AG09309 (cell line): ENCODE data around the gene PKP4.
A peak's percentile ranks its signal among the peaks of the same experiment; 100 is the strongest.
"Not testable (repeated sequence)": the region's sequence is repeated elsewhere in the genome, so short reads cannot be mapped to it uniquely, and the experiment has no call there.

Experiments used
- DNase-seq: peaks from one replicate; pipeline ENCODE4 v3.0.0-alpha.2; 2010; ENCODE audit warnings: low read depth
- H3K4me3 ChIP-seq: 2 replicates; pipeline ENCODE4 v1.5.1; 2011; ENCODE audit warnings: mild to moderate bottlenecking, low read depth, low read length, moderate library complexity; ENCODE audit not compliant: control insufficient read depth
- CTCF ChIP-seq: IDR thresholded peaks from 2 replicates; pipeline ENCODE4 v1.5.1; 2011; ENCODE audit warnings: mild to moderate bottlenecking, low read depth, low read length, inconsistent platforms; ENCODE audit not compliant: insufficient read depth, control insufficient read depth; ENCODE audit errors: missing control alignments

PKP4 gene

GRCh38 chr2:158414538-158414937 lies 42.2 kb upstream of the PKP4 start:
- no peak for TF ChIP-seq CTCF
- no peak overlapping the region for H3K4me3 ChIP-seq
- peak; percentile 47 for DNase-seq

GRCh38 chr2:158432117-158432516 lies 24.6 kb upstream of the PKP4 start:
- no peak for DNase-seq
- H3K4me3 ChIP-seq, result no peak overlapping the region
- no peak for TF ChIP-seq CTCF

- not testable (repeated sequence) for DNase-seq, H3K4me3 ChIP-seq
These were observed 23.0 kb upstream of the PKP4 start for GRCh38 chr2:158433716-158434115.

GRCh38 chr2:158439062-158439461 lies 17.7 kb upstream of the PKP4 start:
- not testable (repeated sequence) for DNase-seq, H3K4me3 ChIP-seq

GRCh38 chr2:158443606-158444005 lies 13.1 kb upstream of the PKP4 start:
- no peak for TF ChIP-seq CTCF
- H3K4me3 ChIP-seq, result no peak overlapping the region
- DNase-seq, result no peak

GRCh38 chr2:158457092-158457825 lies 507 bp downstream of the PKP4 start:
- H3K4me3 ChIP-seq, result peak overlapping the region; percentile 93
- DNase-seq, result no peak
- no peak for TF ChIP-seq CTCF

- DNase-seq, result no peak
- TF ChIP-seq CTCF, result no peak
- H3K4me3 ChIP-seq, result peak overlapping the region; percentile 93
These were observed 1.3 kb downstream of the PKP4 start for GRCh38 chr2:158457826-158458616.
